Natural killer cell (primary cell): Measurements from ENCODE around the gene B3GNT7. TPM values are rescaled to one million over a fixed set of nuclear protein-coding genes. Genes with fewer than 3 reads are reported as not detected.

ENCODE experiments used
- ATAC-seq, 3 donors: fragments of 150-1000 bp in 2 of 3; fragments of 200-7000 bp in 1 of 3; cut with Tn5 transposase; 1 replicate in 1 of 3; 2 replicates in 2 of 3; pipeline ENCODE4 v1.10.0; 2021; ENCODE audit warnings: mild to moderate bottlenecking in 2 of 3, moderate library complexity in 2 of 3
- DNase-seq, 2 donors: peaks; one replicate each; pipeline versions ENCODE4 v3.0.0 to v3.0.0-alpha.2; 2013 to 2021; ENCODE audit warnings: mixed read lengths in 1 of 2
- H3K27ac ChIP-seq: one replicate; pipeline ENCODE4 v1.5.1; 2013; ENCODE audit warnings: mild to moderate bottlenecking, low read length
- H3K27me3 ChIP-seq: one replicate; pipeline ENCODE4 v1.6.1; 2013; ENCODE audit warnings: low read length; ENCODE audit not compliant: control insufficient read depth, insufficient read depth
- H3K36me3 ChIP-seq: one replicate; pipeline ENCODE4 v1.6.1; 2013; ENCODE audit warnings: low read length; ENCODE audit not compliant: control insufficient read depth, insufficient read depth
- H3K4me1 ChIP-seq: one replicate; pipeline ENCODE4 v1.6.1; 2013; ENCODE audit warnings: low read length; ENCODE audit not compliant: control insufficient read depth, insufficient read depth
- H3K4me3 ChIP-seq: one replicate; pipeline ENCODE4 v1.5.1; 2013; ENCODE audit warnings: low read length
- H3K9me3 ChIP-seq: one replicate; pipeline ENCODE4 v1.6.1; 2013; ENCODE audit warnings: low read length; ENCODE audit not compliant: control insufficient read depth, insufficient read depth
- H3K27ac Mint-ChIP-seq, 2 donors: one replicate each; pipeline ENCODE4 v1.8.0; 2022; ENCODE audit warnings: mild to moderate bottlenecking in 2 of 2, mixed read lengths in 2 of 2, moderate library complexity in 1 of 2
- H3K27me3 Mint-ChIP-seq, 2 donors: one replicate each; pipeline ENCODE4 v1.8.0; 2022; ENCODE audit warnings: low read depth in 2 of 2, mixed read lengths in 2 of 2
- H3K36me3 Mint-ChIP-seq: one replicate; pipeline ENCODE4 v1.8.0; 2022; ENCODE audit warnings: mixed read lengths
- H3K4me1 Mint-ChIP-seq, 2 donors: one replicate each; pipeline ENCODE4 v1.8.0; 2022; ENCODE audit warnings: mixed read lengths in 2 of 2
- H3K4me3 Mint-ChIP-seq: one replicate; pipeline ENCODE4 v1.8.0; 2022; ENCODE audit warnings: mild to moderate bottlenecking, moderate library complexity, mixed read lengths
- H3K9me3 Mint-ChIP-seq, 2 donors: one replicate each; pipeline ENCODE4 v1.8.0; 2022; ENCODE audit warnings: mixed read lengths in 2 of 2
- WGBS: methylation state at CpG from one replicate; pipeline ENCODE4 v1.1.7; 2013; ENCODE audit warnings: missing lambda C conversion rate; ENCODE audit not compliant: insufficient coverage; 5-methylcytosine and 5-hydroxymethylcytosine counted together
- intact Hi-C: fragments of 100-400 bp; cut with micrococcal nuclease; formaldehyde crosslinking; loops from one replicate; pipeline ENCODE4 v1.14.2; 2022
- total RNA-seq, 4 donors: library from RNA; stranded (reverse); fragments of 120-200 nt in 1 of 4; gene quantifications; one replicate each; pipeline versions ENCODE4 v1.2.3 to v1.2.4, GENCODE V29; 2013 to 2022
- TF ChIP-seq, protein P1 (sequence below): fragments of 200-600 bp; IDR thresholded peaks from one replicate; pipeline ENCODE4 v1.8.0; 2022; ENCODE audit warnings: antibody characterized with exemption

The B3GNT7 gene
- total RNA-seq, 3 donors from 2014 or later (not counting 1 experiment from before 2014, with no cell fraction given), result 87.5 to 151 (median 113) TPM

DNA sequence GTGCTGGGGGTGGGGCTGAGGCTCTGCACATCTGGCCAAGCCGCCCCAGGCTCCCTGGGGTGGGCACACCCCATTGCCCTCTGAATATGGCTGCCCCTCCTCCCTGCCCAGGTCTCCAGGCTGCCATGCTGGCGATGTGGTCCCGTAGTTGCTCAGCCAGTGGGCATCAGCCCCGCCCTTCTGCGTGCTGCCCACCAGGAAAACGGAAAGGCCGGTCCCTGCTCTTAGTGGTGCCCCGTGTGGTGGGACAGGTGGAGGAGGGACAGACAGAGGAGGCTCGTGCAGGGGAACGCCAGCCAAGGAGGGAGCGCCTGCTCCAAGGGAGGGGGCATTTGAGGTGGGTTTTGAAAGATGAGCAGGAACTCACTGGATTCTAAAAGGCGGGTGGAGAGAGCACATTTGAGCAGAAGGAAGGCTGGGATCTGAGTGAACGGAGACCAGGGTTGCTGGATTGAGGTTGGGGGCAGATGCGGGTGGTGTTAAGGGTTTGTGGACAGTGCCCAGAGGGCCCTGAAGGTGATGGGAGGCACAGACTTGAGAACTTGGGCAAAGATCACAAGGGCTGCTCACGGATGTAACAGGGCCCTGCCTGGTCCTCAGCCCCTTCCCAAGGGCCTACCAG lies 6.7 kb upstream of the B3GNT7 start:
- no peak overlapping the region for H3K27ac ChIP-seq
- H3K27me3 Mint-ChIP-seq, result no peaks in the 10 kb centered on the region
- TF ChIP-seq, protein P1, sequence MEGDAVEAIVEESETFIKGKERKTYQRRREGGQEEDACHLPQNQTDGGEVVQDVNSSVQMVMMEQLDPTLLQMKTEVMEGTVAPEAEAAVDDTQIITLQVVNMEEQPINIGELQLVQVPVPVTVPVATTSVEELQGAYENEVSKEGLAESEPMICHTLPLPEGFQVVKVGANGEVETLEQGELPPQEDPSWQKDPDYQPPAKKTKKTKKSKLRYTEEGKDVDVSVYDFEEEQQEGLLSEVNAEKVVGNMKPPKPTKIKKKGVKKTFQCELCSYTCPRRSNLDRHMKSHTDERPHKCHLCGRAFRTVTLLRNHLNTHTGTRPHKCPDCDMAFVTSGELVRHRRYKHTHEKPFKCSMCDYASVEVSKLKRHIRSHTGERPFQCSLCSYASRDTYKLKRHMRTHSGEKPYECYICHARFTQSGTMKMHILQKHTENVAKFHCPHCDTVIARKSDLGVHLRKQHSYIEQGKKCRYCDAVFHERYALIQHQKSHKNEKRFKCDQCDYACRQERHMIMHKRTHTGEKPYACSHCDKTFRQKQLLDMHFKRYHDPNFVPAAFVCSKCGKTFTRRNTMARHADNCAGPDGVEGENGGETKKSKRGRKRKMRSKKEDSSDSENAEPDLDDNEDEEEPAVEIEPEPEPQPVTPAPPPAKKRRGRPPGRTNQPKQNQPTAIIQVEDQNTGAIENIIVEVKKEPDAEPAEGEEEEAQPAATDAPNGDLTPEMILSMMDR, result no peak
- no peaks in the 10 kb centered on the region for H3K9me3 Mint-ChIP-seq
- H3K4me1 Mint-ChIP-seq, result peaks cover 78 to 89% of the 10 kb centered on the region in 2 donors
- ATAC-seq, result no peak
- intact Hi-C loops, result no loop called here
- no peaks in the 10 kb centered on the region for H3K36me3 Mint-ChIP-seq
- DNase-seq, result no peak
- H3K27ac Mint-ChIP-seq, result peak overlapping the region; percentile 99 to 100
- H3K36me3 ChIP-seq, result no peaks in the 10 kb centered on the region
- H3K9me3 ChIP-seq, result no peaks in the 10 kb centered on the region
- H3K4me1 ChIP-seq, result peaks cover 95% of the 10 kb centered on the region
- H3K4me3 ChIP-seq, result no peak overlapping the region
- H3K27me3 ChIP-seq, result no peaks in the 10 kb centered on the region
- WGBS, result 88% methylated on average over 15 of the region's 15 CpGs
- peak overlapping the region; percentile 67 for H3K4me3 Mint-ChIP-seq

DNA sequence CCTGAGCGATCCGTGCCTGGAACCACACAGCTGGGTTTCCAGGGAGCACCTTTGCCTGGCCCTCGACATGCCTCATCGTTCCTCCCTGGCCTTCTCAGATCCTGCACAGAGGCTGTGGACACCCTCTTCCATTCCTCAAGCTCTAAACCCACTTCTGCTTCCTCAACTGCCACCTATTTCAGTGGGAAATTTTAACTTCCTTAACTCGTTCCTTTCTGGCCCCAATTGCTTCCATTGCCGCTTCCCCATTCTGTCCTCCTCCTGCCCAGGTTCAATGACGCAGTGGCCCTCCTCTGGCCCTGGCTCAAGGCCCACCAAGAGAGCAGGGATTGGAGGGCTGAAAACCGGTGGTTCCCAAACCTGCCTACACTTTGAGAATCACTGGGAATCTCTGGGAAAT lies 4.8 kb upstream of the B3GNT7 start:
- H3K4me1 Mint-ChIP-seq, result peaks cover 76 to 86% of the 10 kb centered on the region in 2 donors
- ATAC-seq (no peak), DNase-seq (no peak)
- peak overlapping the region; percentile 99 to 100 for H3K27ac Mint-ChIP-seq
- H3K9me3 Mint-ChIP-seq, result no peaks in the 10 kb centered on the region
- H3K4me3 Mint-ChIP-seq, result peak overlapping the region; percentile 32
- Histone ChIP-seq H3K27me3 (no peaks in the 10 kb centered on the region), H3K27ac (no peak overlapping the region), H3K36me3 (no peaks in the 10 kb centered on the region), H3K9me3 (no peaks in the 10 kb centered on the region), H3K4me3 (no peak overlapping the region), H3K4me1 (peaks cover 97% of the 10 kb centered on the region)
- no peaks in the 10 kb centered on the region for H3K27me3 Mint-ChIP-seq
- no peaks in the 10 kb centered on the region for H3K36me3 Mint-ChIP-seq
- TF ChIP-seq, protein P1, result no peak
- intact Hi-C loops, result loop anchor here (5.0 kb wide), 2 partner anchors 72 to 317 kb away; partner anchors contain the start of genes NCL and PTMA
- WGBS, result 74% methylated on average over 8 of the region's 8 CpGs

DNA sequence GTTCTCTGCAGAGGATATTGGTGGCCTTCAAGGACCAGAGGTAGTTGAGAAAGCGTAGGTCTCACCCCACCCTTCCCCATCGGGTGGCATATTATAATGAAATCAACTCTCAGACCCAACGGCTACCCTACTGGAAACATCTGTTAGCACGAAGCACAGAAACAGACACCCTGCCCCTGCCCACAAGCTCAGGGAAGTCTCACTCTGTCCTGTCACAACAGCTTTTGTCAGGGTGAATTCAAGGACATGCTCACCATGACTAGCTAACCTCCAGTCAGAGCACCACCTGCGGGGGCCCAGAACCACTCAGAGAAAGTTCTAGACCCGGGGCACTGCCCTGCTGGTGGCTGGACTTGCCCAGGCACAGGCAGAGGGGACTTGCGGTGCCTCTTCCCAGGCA lies 3.5 kb upstream of the B3GNT7 start:
- peak overlapping the region; percentile 99 to 100 for H3K27ac Mint-ChIP-seq
- no peaks in the 10 kb centered on the region for H3K9me3 ChIP-seq
- intact Hi-C loops, result loop anchor here (1.0 to 5.0 kb wide), 4 partner anchors 8 to 315 kb away; partner anchors contain the start of genes NCL and PTMA
- no peaks in the 10 kb centered on the region for H3K9me3 Mint-ChIP-seq
- H3K4me3 ChIP-seq, result no peak overlapping the region
- 24% methylated on average over 7 of the region's 7 CpGs for WGBS
- no peaks in the 10 kb centered on the region for H3K36me3 Mint-ChIP-seq
- H3K27me3 ChIP-seq, result no peaks in the 10 kb centered on the region
- peak in 1 of 2 donors; percentile 64 for DNase-seq
- H3K4me3 Mint-ChIP-seq, result peak overlapping the region; percentile 89
- TF ChIP-seq, protein P1, result no peak
- H3K27ac ChIP-seq, result peak overlapping the region; percentile 99
- H3K4me1 ChIP-seq, result peaks cover 93% of the 10 kb centered on the region
- no peaks in the 10 kb centered on the region for H3K27me3 Mint-ChIP-seq
- ATAC-seq, result peak; percentile 51 to 70 (median 61)
- H3K36me3 ChIP-seq, result no peaks in the 10 kb centered on the region
- H3K4me1 Mint-ChIP-seq, result peaks cover 71 to 81% of the 10 kb centered on the region in 2 donors
